ENCODE data around the gene MLNR. TPM values are rescaled to one million over a fixed set of nuclear protein-coding genes. Genes with fewer than 3 reads are reported as not detected.

Gene MLNR
- total RNA-seq, 4 donors from 2014 or later: not detected

DNA sequence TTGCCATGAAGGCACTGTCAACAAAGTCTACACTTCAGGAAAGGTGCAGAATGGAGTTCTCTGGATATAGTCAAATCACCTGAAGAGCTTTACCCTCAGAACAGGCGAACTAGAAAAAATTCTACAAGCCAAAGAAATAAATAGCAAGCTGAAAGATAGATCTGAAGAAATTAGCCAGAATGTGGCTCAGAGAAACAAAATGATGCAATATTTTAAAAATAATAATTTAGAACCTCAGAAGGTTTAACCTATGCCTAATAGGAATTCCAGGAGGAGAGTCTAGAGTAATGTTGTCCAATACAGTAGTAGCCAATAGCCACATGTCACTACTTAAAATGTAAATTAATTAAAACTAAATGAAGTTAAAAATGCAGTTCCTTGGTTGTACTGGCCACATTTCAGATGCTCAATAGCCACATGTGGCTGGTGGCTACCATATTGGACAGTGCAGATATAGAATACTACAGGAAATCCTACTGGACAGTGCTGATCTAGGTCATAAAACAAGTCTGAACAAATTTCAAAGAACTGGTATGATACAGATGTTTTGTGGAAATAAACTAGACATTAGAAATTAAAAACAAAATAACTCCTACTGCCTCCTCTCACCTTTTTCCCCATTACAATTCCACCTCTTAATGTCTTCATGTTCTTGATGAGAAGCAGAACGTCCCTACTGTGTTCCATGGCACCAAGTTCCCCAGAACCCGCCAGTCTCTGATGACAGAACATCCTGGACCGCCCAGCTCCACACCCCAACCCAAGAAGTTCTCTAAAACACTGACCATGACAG, 26.9 kb downstream of the MLNR start:
- DNase-seq (ENCODE audit: low spot score in 2 of 2): no peak
- H3K4me3 ChIP-seq (ENCODE audit: low read depth, poor library complexity, severe bottlenecking): peak overlapping the region; percentile 80
- 24 to 25% methylated on average over 4 of the region's 4 CpGs for WGBS, 2 donors
- intact Hi-C loops (cut with DNase I; ENCODE audit: low total_unique reads): no loop called here
- TF ChIP-seq, protein P1, sequence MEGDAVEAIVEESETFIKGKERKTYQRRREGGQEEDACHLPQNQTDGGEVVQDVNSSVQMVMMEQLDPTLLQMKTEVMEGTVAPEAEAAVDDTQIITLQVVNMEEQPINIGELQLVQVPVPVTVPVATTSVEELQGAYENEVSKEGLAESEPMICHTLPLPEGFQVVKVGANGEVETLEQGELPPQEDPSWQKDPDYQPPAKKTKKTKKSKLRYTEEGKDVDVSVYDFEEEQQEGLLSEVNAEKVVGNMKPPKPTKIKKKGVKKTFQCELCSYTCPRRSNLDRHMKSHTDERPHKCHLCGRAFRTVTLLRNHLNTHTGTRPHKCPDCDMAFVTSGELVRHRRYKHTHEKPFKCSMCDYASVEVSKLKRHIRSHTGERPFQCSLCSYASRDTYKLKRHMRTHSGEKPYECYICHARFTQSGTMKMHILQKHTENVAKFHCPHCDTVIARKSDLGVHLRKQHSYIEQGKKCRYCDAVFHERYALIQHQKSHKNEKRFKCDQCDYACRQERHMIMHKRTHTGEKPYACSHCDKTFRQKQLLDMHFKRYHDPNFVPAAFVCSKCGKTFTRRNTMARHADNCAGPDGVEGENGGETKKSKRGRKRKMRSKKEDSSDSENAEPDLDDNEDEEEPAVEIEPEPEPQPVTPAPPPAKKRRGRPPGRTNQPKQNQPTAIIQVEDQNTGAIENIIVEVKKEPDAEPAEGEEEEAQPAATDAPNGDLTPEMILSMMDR (IDR thresholded peaks at IDR 0.05): no peak
- no peak for TF ChIP-seq POLR2A (IDR thresholded peaks at IDR 0.05)

DNA sequence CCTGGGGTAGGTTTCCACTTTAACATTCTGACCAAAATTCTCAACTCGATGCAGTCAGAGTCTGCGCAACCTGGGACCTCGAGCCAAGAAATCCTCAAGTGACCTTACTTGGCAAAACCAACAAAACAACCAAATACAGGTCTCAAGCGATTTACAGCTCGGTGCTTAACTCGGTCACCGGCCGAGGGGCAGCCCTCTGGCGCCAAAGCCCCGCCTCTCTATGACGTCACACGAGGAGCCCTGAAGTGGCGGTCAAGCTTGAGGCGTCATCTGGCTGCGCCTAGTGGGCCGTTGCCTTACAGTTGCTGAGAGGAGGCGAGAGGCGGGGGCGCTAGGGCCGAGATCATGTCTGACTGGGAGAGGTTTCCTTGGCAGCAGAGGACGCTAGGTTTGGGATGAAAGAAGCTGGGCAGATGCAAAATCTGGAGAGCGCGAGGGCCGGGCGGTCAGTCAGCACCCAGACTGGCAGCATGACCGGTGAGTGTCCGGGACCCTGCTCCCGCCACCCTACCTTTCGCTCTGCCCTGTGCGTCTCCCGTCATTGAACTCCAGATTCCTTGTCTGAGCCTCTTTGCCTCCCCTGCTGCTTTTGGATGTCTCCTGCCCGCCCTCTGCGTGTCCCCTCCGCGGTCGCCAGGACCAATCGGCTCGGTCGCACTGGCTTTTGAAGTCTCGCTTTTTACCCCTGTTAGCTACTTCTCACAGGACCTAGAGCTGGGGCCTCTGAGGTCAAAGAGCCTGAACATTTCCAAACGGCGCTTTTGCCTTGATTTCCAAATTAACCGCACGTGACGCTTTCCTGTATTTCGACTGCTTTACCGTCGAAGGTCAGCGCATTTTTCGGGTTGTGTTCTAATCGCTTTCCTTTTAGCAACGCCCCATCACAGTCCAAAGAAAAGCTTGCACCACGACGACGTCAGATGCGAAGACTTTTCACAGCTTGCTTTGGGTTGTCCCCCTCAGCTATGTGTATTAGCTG, 27.8 kb downstream of the MLNR start, which contains the start of gene CDADC1:
TSS of gene CDADC1 (plus strand) at position 283 of the 979 bp plus-strand sequence. CDS start at position 396, 113 bp downstream.
- intact Hi-C loops (cut with DNase I; ENCODE audit: low total_unique reads): no loop called here
- H3K4me3 ChIP-seq (ENCODE audit: low read depth, poor library complexity, severe bottlenecking): peak within 1 kb of the TSS; percentile 80
- TF ChIP-seq, protein P1 (IDR thresholded peaks at IDR 0.05): no peak
- TF ChIP-seq POLR2A (IDR thresholded peaks at IDR 0.05): no peak
- DNase-seq (ENCODE audit: low spot score in 2 of 2): peak; percentile 94 to 99
- WGBS, 2 donors: 0% methylated on average over 52 to 53 of the region's 56 CpGs

DNA sequence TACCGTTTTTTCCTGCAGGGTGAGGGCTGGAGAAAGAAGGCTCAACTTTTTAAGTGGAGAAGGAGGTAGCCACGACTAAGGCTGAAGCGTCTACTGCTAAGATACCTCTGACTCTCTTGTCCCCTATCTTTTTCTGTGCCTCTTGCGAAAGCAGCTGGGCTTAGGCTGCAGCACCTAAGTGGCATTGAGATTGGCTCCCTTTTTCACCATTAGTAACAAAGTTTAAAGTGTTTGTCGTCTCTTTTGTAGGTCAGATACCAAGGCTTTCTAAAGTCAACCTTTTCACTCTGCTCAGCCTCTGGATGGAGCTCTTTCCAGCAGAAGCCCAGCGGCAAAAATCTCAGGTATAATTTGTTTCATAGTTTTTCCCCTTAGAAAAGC, 28.5 kb downstream of the MLNR start:
- no peak for DNase-seq (ENCODE audit: low spot score in 2 of 2)
- WGBS, 2 donors: 6 to 8% methylated on average over 6 of the region's 6 CpGs
- intact Hi-C loops (cut with DNase I; ENCODE audit: low total_unique reads): no loop called here

DNA sequence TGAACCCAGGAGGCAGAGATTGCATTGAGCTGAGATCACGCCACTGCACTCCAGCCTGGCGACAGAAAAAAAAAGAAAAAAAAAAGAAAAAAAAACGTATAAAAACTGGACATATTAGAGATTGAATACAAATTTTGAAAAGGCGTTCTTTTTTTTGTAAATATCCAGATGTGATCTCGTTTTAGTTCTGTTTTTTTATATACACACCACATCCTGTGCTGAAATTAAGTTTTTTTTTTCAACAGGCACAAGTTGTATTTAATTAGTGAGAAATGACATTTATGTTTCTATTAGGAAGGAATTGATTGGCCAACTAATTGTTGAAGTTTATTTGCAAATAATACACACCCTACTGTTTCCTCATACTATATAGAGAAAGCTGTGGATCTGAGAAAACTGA, 31.2 kb downstream of the MLNR start:
- intact Hi-C loops (cut with DNase I; ENCODE audit: low total_unique reads): no loop called here

More for the DNA sequence above, 28.5 kb downstream of the MLNR start:
- H3K4me3 ChIP-seq (ENCODE audit: low read depth, poor library complexity, severe bottlenecking): peak overlapping the region; percentile 80
- no peak for TF ChIP-seq POLR2A (IDR thresholded peaks at IDR 0.05)
- TF ChIP-seq, protein P1 (IDR thresholded peaks at IDR 0.05): no peak

DNA sequence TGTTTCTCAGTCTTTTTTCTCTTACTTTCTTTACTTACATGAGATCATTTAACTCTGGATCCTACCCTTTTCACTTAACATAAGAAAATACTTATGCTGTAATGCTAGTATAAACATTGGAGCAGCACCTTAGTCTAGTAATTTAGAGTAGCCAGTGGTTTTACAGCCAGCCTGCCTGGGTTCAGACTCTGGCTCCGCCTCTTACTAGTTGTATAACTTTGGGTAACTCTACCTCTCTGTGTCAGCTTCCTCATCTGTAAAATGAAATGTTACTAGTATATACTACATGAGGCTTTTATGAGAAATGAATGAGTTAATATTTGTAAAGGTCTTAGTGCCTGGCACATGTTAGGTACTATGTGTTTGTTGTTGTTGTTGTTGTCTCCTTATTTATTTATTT, 33.2 kb downstream of the MLNR start:
- H3K4me3 ChIP-seq (ENCODE audit: low read depth, poor library complexity, severe bottlenecking): no peak overlapping the region
- 90 to 96% methylated on average over 1 of the region's 1 CpG for WGBS, 2 donors
- no peak for DNase-seq (ENCODE audit: low spot score in 2 of 2)
- TF ChIP-seq, protein P1 (IDR thresholded peaks at IDR 0.05): no peak
- TF ChIP-seq POLR2A (IDR thresholded peaks at IDR 0.05): no peak
- intact Hi-C loops (cut with DNase I; ENCODE audit: low total_unique reads): no loop called here

More for the DNA sequence above, 31.2 kb downstream of the MLNR start:
- no peak overlapping the region for H3K4me3 ChIP-seq (ENCODE audit: low read depth, poor library complexity, severe bottlenecking)
- 77 to 78% methylated on average over 5 of the region's 5 CpGs for WGBS, 2 donors
- no peak for DNase-seq (ENCODE audit: low spot score in 2 of 2)
- TF ChIP-seq POLR2A (IDR thresholded peaks at IDR 0.05): no peak
- TF ChIP-seq, protein P1 (IDR thresholded peaks at IDR 0.05): no peak

Data from lower leg skin (tissue), 4 donors.